Mesendoderm (in vitro differentiated cells): ENCODE results near the gene ODC1.
A peak's percentile ranks its signal among the peaks of the same experiment; 100 is the strongest.
"Not testable (repeated sequence)": the region's sequence is repeated elsewhere in the genome, so short reads cannot be mapped to it uniquely, and the experiment has no call there.

Experiments
- DNase-seq: peaks from one replicate; pipeline ENCODE4 v3.0.0; 2013
- H2AK5ac ChIP-seq: 2 replicates; pipeline ENCODE4 v1.6.1; 2013; ENCODE audit warnings: low read length, inconsistent platforms
- H2BK120ac ChIP-seq: 2 replicates; pipeline ENCODE4 v1.6.1; 2013; ENCODE audit warnings: low read depth, mild to moderate bottlenecking, low read length, moderate library complexity, mixed read lengths
- H2BK15ac ChIP-seq: replicated peaks from 2 replicates; pipeline ENCODE4 v1.6.1; 2013; ENCODE audit warnings: low read depth, mild to moderate bottlenecking, moderate library complexity
- H2BK5ac ChIP-seq: 2 replicates; pipeline ENCODE4 v1.6.1; 2013; ENCODE audit warnings: low read length, inconsistent platforms
- H3K18ac ChIP-seq: 2 replicates; pipeline ENCODE4 v1.6.1; 2013; ENCODE audit warnings: mild to moderate bottlenecking, low read length, mixed read lengths
- H3K23ac ChIP-seq: one replicate; pipeline ENCODE4 v1.6.1; 2013; ENCODE audit warnings: low read length
- H3K27ac ChIP-seq: 2 replicates; pipeline ENCODE4 v1.5.1; 2013; ENCODE audit warnings: low read depth, mild to moderate bottlenecking, inconsistent platforms, low read length, moderate library complexity
- H3K27me3 ChIP-seq: 2 replicates; pipeline ENCODE4 v1.6.1; 2013; ENCODE audit warnings: low read length, control low read depth, mild to moderate bottlenecking, inconsistent platforms; ENCODE audit not compliant: insufficient read depth, poor library complexity
- H3K36me3 ChIP-seq: 2 replicates; pipeline ENCODE4 v1.6.1; 2013; ENCODE audit warnings: low read length, inconsistent platforms; ENCODE audit not compliant: control insufficient read depth, insufficient read depth
- H3K4ac ChIP-seq: one replicate; pipeline ENCODE4 v1.6.1; 2013; ENCODE audit warnings: low read depth, mild to moderate bottlenecking, low read length, moderate library complexity
- H3K4me1 ChIP-seq: 2 replicates; pipeline ENCODE4 v1.6.1; 2013; ENCODE audit warnings: low read depth, low read length, inconsistent platforms; ENCODE audit not compliant: control insufficient read depth
- H3K4me2 ChIP-seq: 2 replicates; pipeline ENCODE4 v1.6.1; 2013; ENCODE audit warnings: low read length
- H3K4me3 ChIP-seq: 2 replicates; pipeline ENCODE4 v1.5.1; 2013; ENCODE audit warnings: mild to moderate bottlenecking, low read length
- H3K56ac ChIP-seq: one replicate; pipeline ENCODE4 v1.6.1; 2013; ENCODE audit warnings: low read length
- H3K79me1 ChIP-seq: 2 replicates; pipeline ENCODE4 v1.6.1; 2013; ENCODE audit warnings: low read length, inconsistent platforms
- H3K79me2 ChIP-seq: 2 replicates; pipeline ENCODE4 v1.6.1; 2013; ENCODE audit warnings: mild to moderate bottlenecking, low read length; ENCODE audit not compliant: control insufficient read depth, insufficient read depth
- H3K9ac ChIP-seq: 2 replicates; pipeline ENCODE4 v1.6.1; 2013; ENCODE audit warnings: low read length, inconsistent platforms
- H4K5ac ChIP-seq: one replicate; pipeline ENCODE4 v1.6.1; 2013; ENCODE audit warnings: low read length
- H4K8ac ChIP-seq: one replicate; pipeline ENCODE4 v1.6.1; 2013; ENCODE audit warnings: low read depth, mild to moderate bottlenecking, control low read depth, low read length, moderate library complexity
- WGBS: extraction: QIAGEN DNeasy Blood & Tissue Kit; methylation state at CpG from one replicate; pipeline ENCODE4 v1.1.7; 2013; ENCODE audit warnings: low lambda C conversion rate, missing lambda C conversion rate; ENCODE audit not compliant: insufficient coverage; ENCODE audit errors: extremely low coverage; 5-methylcytosine and 5-hydroxymethylcytosine counted together

ODC1 gene

GRCh38 chr2:10493634-10494281, 45.6 kb upstream of the ODC1 start:
- no peak overlapping the region for H3K4ac ChIP-seq
- no peak overlapping the region for H3K27ac ChIP-seq
- no peak overlapping the region for H3K9ac ChIP-seq
- WGBS = no CpG with 5 or more reads among the region's 22 CpGs
- H3K18ac ChIP-seq = no peak overlapping the region
- no peak overlapping the region for H3K4me2 ChIP-seq
- no peak overlapping the region for H3K56ac ChIP-seq
- no peaks in the 10 kb centered on the region for H3K79me1 ChIP-seq
- no peak overlapping the region for H2AK5ac ChIP-seq
- no peak overlapping the region for H2BK120ac ChIP-seq
- no peak overlapping the region for H2BK15ac ChIP-seq
- H2BK5ac ChIP-seq = no peak overlapping the region
- DNase-seq = no peak
- H3K23ac ChIP-seq = no peak overlapping the region
- H3K4me1 ChIP-seq = no peaks in the 10 kb centered on the region
- no peaks in the 10 kb centered on the region for H3K27me3 ChIP-seq
- no peaks in the 10 kb centered on the region for H3K79me2 ChIP-seq
- H4K5ac ChIP-seq = no peak overlapping the region
- H3K36me3 ChIP-seq = no peaks in the 10 kb centered on the region
- H3K4me3 ChIP-seq = no peak overlapping the region
- H4K8ac ChIP-seq = no peak overlapping the region

DNA sequence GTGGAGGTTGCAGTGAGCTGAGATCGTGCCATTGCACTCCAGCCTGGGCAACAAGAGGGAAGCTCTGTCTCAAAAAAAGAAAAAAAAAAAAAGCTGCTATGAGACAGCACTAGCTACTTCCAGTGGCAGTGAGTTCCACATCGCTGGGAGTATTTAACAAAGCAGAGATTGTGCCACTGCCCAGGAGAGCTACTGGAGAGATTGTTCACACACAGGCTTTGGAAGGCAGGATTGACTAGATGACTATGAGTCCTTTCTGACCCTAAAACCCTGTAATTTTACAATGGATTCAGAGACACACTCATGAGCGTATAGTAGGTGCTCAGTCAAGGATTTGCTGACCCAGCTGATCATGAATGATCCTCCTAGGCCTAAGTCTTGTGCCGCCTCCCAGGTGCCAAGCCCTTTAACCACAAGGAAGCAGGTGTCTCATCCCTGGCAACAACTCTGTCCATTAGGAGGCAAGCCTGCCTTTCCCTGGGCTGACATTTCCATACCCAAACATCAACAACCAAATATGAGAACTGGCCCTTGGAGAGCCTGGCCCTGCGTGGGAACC, 45.0 kb upstream of the ODC1 start:
- Histone ChIP-seq H3K79me2 (no peaks in the 10 kb centered on the region), H4K8ac (no peak overlapping the region), H3K4me1 (no peaks in the 10 kb centered on the region), H4K5ac (no peak overlapping the region), H3K23ac (no peak overlapping the region), H3K36me3 (no peaks in the 10 kb centered on the region), H3K79me1 (no peaks in the 10 kb centered on the region), H3K27me3 (no peaks in the 10 kb centered on the region), H2BK15ac (no peak overlapping the region), H2AK5ac (no peak overlapping the region), H3K18ac (no peak overlapping the region), H3K4me3 (no peak overlapping the region), H3K4me2 (no peak overlapping the region), H2BK120ac (no peak overlapping the region), H2BK5ac (no peak overlapping the region), H3K9ac (no peak overlapping the region), H3K4ac (no peak overlapping the region), H3K56ac (no peak overlapping the region), H3K27ac (no peak overlapping the region)
- no peak for DNase-seq
- no CpG with 5 or more reads among the region's 5 CpGs for WGBS

DNA sequence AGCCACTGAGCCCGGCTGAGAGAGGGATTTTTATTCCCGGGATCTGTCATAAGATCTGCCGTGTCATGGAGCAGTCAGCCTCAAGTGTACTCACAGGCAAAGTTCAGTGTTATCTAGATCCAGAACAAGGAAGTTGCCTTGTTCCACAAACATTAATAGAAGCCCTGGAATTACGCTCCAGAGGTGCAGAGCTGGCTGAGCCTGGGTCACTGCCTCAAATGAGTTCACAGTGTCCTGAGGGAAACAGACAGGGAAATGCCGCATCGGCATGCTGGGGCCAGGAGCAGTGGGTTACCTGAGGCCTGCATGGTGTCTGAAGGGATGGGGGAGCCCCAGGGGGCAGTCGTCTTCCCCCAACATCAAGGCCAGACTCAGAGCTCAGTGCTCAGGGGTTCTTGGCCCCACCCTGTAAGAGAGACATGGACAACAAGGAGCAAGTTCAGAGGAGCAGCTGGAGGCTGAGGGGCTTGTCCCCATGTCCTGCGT, 42.7 kb upstream of the ODC1 start:
- H3K23ac ChIP-seq = no peak overlapping the region
- H3K36me3 ChIP-seq = no peaks in the 10 kb centered on the region
- H4K5ac ChIP-seq = no peak overlapping the region
- H3K4me3 ChIP-seq = no peak overlapping the region
- H3K56ac ChIP-seq = no peak overlapping the region
- no peak overlapping the region for H3K4ac ChIP-seq
- H3K4me1 ChIP-seq = no peaks in the 10 kb centered on the region
- no peaks in the 10 kb centered on the region for H3K79me2 ChIP-seq
- DNase-seq = no peak
- no peak overlapping the region for H3K18ac ChIP-seq
- no peaks in the 10 kb centered on the region for H3K79me1 ChIP-seq
- no peak overlapping the region for H2BK120ac ChIP-seq
- no peak overlapping the region for H2BK15ac ChIP-seq
- H3K27me3 ChIP-seq = no peaks in the 10 kb centered on the region
- H3K4me2 ChIP-seq = no peak overlapping the region
- no CpG with 5 or more reads among the region's 8 CpGs for WGBS
- H3K27ac ChIP-seq = no peak overlapping the region
- no peak overlapping the region for H4K8ac ChIP-seq
- H3K9ac ChIP-seq = no peak overlapping the region
- H2AK5ac ChIP-seq = no peak overlapping the region
- no peak overlapping the region for H2BK5ac ChIP-seq

- no peak overlapping the region for H3K4me3 ChIP-seq
- no peak overlapping the region for H4K5ac ChIP-seq
- H3K27ac ChIP-seq = no peak overlapping the region
- no peaks in the 10 kb centered on the region for H3K4me1 ChIP-seq
- no peak overlapping the region for H3K23ac ChIP-seq
- no peak overlapping the region for H2BK15ac ChIP-seq
- no peak overlapping the region for H4K8ac ChIP-seq
- no peak overlapping the region for H3K18ac ChIP-seq
- H3K9ac ChIP-seq = no peak overlapping the region
- no peak overlapping the region for H3K56ac ChIP-seq
- no peak overlapping the region for H2BK5ac ChIP-seq
- no peak overlapping the region for H2BK120ac ChIP-seq
- H3K36me3 ChIP-seq = no peaks in the 10 kb centered on the region
- no peak overlapping the region for H2AK5ac ChIP-seq
- H3K4ac ChIP-seq = no peak overlapping the region
- no peaks in the 10 kb centered on the region for H3K79me2 ChIP-seq
- H3K4me2 ChIP-seq = no peak overlapping the region
- no peaks in the 10 kb centered on the region for H3K79me1 ChIP-seq
- no CpG with 5 or more reads among the region's 13 CpGs for WGBS
- no peaks in the 10 kb centered on the region for H3K27me3 ChIP-seq
- DNase-seq = peak; percentile 27
Observed at GRCh38 chr2:10489842-10490555, 41.9 kb upstream of the ODC1 start.

DNA sequence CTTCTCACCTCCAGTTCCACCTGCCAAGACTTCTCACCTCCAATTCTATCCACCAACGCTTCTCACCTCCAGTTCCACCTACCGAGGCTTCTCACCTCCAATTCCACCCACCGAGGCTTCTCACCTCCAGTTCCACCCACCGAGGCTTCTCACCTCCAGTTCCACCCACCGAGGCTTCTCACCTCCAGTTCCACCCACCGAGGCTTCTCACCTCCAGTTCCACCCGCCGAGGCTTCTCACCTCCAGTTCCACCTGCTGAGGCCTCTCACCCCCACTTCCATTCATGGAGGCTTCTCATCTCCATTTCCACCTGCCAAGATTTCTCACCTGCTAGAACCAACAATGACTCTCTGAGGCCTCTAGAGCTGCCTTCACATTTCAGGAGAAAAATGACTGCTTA, 40.0 kb upstream of the ODC1 start:
- not testable (repeated sequence) for H3K4me1 ChIP-seq, H3K36me3 ChIP-seq, H2AK5ac ChIP-seq, H3K27ac ChIP-seq, H3K4me2 ChIP-seq, H4K8ac ChIP-seq, H3K56ac ChIP-seq, H3K23ac ChIP-seq, H2BK15ac ChIP-seq, H2BK5ac ChIP-seq, H4K5ac ChIP-seq, H3K79me1 ChIP-seq, H3K4me3 ChIP-seq, H3K79me2 ChIP-seq, DNase-seq, H3K27me3 ChIP-seq, H3K4ac ChIP-seq, H3K9ac ChIP-seq, H2BK120ac ChIP-seq, H3K18ac ChIP-seq
- WGBS = no CpG with 5 or more reads among the region's 8 CpGs
